Activated B cell treated with CpG ODN at 0.5 μM for 24 hours (primary cell): ENCODE results near the gene LY86. TPM values are rescaled to one million over a fixed set of nuclear protein-coding genes. Genes with fewer than 3 reads are reported as not detected.
A peak's percentile ranks its signal among the peaks of the same experiment; 100 is the strongest.

Experiments
- ATAC-seq: fragments of 200-7000 bp; cut with Tn5 transposase; one replicate; pipeline ENCODE4 v1.10.0; 2021; ENCODE audit warnings: low read depth, mild to moderate bottlenecking, moderate library complexity
- CTCF ChIA-PET: fragments of 350-600 bp; sonication (Branson Sonifier 250); formaldehyde crosslinking; loops from one replicate; lab custom pipeline; 2021; ENCODE audit warnings: antibody characterized with exemption; lab: Charles Lee
- POLR2A ChIA-PET: fragments of 350-600 bp; sonication (Branson Sonifier 250); formaldehyde crosslinking; loops from one replicate; lab custom pipeline; 2021; ENCODE audit warnings: antibody characterized with exemption; lab: Charles Lee
- DNase-seq: peaks from one replicate; pipeline ENCODE4 v3.0.0; 2022
- H3K27ac Mint-ChIP-seq: one replicate; pipeline ENCODE4 v1.8.0; 2020; ENCODE audit warnings: mixed read lengths
- H3K27me3 Mint-ChIP-seq: one replicate; pipeline ENCODE4 v1.8.0; 2021; ENCODE audit warnings: mixed read lengths
- H3K36me3 Mint-ChIP-seq: one replicate; pipeline ENCODE4 v1.8.0; 2021; ENCODE audit warnings: low read depth, mixed read lengths
- H3K4me1 Mint-ChIP-seq: one replicate; pipeline ENCODE4 v1.8.0; 2021; ENCODE audit warnings: mixed read lengths
- H3K4me3 Mint-ChIP-seq: one replicate; pipeline ENCODE4 v1.8.0; 2020; ENCODE audit warnings: mild to moderate bottlenecking, mixed read lengths
- H3K9me3 Mint-ChIP-seq: one replicate; pipeline ENCODE4 v1.8.0; 2020; ENCODE audit warnings: mixed read lengths
- intact Hi-C: fragments of 100-400 bp; cut with micrococcal nuclease; formaldehyde crosslinking; loops from one replicate; pipeline ENCODE4 v1.15.1; 2024
- total RNA-seq: library from RNA; stranded (reverse); gene quantifications from 2 replicates; pipeline ENCODE4 v1.2.3, GENCODE V29; 2022
- TF ChIP-seq, protein P1 (sequence below): fragments of 200-600 bp; IDR thresholded peaks from one replicate; pipeline ENCODE4 v1.8.0; 2022; ENCODE audit warnings: antibody characterized with exemption, mild to moderate bottlenecking

Gene LY86
- total RNA-seq, 1 donor from 2014 or later, result 58.1 TPM

GRCh38 chr6:6633898-6634734 is 45.6 kb downstream of the LY86 start:
- Mint-ChIP-seq H3K27me3 (no peaks in the 10 kb centered on the region), H3K36me3 (peaks cover 85% of the 10 kb centered on the region), H3K27ac (no peak overlapping the region), H3K4me1 (peaks cover 27% of the 10 kb centered on the region), H3K4me3 (no peak overlapping the region), H3K9me3 (no peaks in the 10 kb centered on the region)
- ATAC-seq (no peak), DNase-seq (no peak)
- TF ChIP-seq, protein P1, sequence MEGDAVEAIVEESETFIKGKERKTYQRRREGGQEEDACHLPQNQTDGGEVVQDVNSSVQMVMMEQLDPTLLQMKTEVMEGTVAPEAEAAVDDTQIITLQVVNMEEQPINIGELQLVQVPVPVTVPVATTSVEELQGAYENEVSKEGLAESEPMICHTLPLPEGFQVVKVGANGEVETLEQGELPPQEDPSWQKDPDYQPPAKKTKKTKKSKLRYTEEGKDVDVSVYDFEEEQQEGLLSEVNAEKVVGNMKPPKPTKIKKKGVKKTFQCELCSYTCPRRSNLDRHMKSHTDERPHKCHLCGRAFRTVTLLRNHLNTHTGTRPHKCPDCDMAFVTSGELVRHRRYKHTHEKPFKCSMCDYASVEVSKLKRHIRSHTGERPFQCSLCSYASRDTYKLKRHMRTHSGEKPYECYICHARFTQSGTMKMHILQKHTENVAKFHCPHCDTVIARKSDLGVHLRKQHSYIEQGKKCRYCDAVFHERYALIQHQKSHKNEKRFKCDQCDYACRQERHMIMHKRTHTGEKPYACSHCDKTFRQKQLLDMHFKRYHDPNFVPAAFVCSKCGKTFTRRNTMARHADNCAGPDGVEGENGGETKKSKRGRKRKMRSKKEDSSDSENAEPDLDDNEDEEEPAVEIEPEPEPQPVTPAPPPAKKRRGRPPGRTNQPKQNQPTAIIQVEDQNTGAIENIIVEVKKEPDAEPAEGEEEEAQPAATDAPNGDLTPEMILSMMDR, result no peak
- CTCF ChIA-PET, result no interaction called here
- POLR2A ChIA-PET, result no interaction called here
- intact Hi-C loops, result no loop called here

DNA sequence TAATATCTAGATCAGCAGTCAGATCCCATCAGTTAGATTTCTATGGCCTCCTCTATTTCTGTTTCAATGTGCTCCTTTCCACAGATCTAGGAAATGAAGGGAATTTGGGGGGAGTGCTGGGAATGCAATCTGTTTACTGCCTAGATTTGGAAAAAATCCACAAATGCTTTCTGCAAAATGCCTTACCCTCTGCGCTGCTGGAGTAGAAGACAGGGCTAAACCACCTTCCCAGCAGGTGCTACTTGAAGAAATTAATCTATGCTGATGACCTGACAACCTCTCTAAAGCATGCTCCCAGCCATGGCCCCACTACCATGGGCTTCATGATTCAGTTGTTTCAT is 46.2 kb downstream of the LY86 start:
- CTCF ChIA-PET, result no interaction called here
- Mint-ChIP-seq H3K36me3 (peaks cover 85% of the 10 kb centered on the region), H3K27ac (peak overlapping the region; percentile 28), H3K4me3 (no peak overlapping the region), H3K27me3 (no peaks in the 10 kb centered on the region), H3K9me3 (no peaks in the 10 kb centered on the region), H3K4me1 (peaks cover 27% of the 10 kb centered on the region)
- intact Hi-C loops, result no loop called here
- TF ChIP-seq, protein P1, result no peak
- POLR2A ChIA-PET, result no interaction called here
- DNase-seq (no peak), ATAC-seq (no peak)

- no peak for ATAC-seq
- Mint-ChIP-seq H3K4me3 (no peak overlapping the region), H3K36me3 (peaks cover 82% of the 10 kb centered on the region), H3K27me3 (no peaks in the 10 kb centered on the region), H3K4me1 (peaks cover 27% of the 10 kb centered on the region), H3K9me3 (no peaks in the 10 kb centered on the region), H3K27ac (peak overlapping the region; percentile 16)
- TF ChIP-seq, protein P1, result no peak
- ChIA-PET POLR2A (no interaction called here), CTCF (no interaction called here)
- DNase-seq, result no peak
- intact Hi-C loops, result no loop called here
Observed at GRCh38 chr6:6635291-6635690, 46.8 kb downstream of the LY86 start.

DNA sequence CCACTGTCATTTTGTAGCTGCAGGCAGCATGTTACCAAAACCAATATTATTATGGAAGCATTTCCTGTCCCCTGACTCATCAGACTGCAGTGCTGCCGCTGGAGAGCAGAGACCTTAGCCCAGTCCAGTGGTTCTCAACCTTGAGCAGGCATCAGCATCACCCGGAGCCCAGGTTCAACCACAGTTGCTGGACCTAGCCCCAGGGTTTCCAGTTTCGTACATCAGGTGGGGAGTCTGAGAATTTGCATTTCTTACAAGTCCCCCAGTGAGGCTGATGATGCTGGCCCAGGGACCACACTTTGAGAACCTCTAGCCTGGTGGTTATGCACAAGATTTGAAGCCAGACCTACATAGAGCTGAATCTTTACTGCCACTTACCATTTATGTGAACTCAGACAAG is 47.3 kb downstream of the LY86 start:
- Mint-ChIP-seq H3K36me3 (peaks cover 83% of the 10 kb centered on the region), H3K9me3 (no peaks in the 10 kb centered on the region), H3K4me3 (no peak overlapping the region), H3K27me3 (no peaks in the 10 kb centered on the region), H3K27ac (peak overlapping the region; percentile 16), H3K4me1 (peaks cover 27% of the 10 kb centered on the region)
- intact Hi-C loops, result loop anchor here (2.0 kb wide), 2 partner anchors 47 to 79 kb away; partner anchors contain the start of gene LY86
- POLR2A ChIA-PET, result no interaction called here
- CTCF ChIA-PET, result no interaction called here
- TF ChIP-seq, protein P1, result no peak
- DNase-seq (no peak), ATAC-seq (no peak)

- intact Hi-C loops, result no loop called here
- ATAC-seq, result no peak
- ChIA-PET POLR2A (no interaction called here), CTCF (no interaction called here)
- DNase-seq, result no peak
- TF ChIP-seq, protein P1, result no peak
- Mint-ChIP-seq H3K4me1 (peaks cover 23% of the 10 kb centered on the region), H3K9me3 (no peaks in the 10 kb centered on the region), H3K36me3 (peaks cover 81% of the 10 kb centered on the region), H3K4me3 (no peak overlapping the region), H3K27ac (peak overlapping the region; percentile 53), H3K27me3 (no peaks in the 10 kb centered on the region)
Observed at GRCh38 chr6:6639572-6639971, 51.1 kb downstream of the LY86 start.
